ENCODE data around the gene SND1. TPM values are rescaled to one million over a fixed set of nuclear protein-coding genes. Genes with fewer than 3 reads are reported as not detected.
"Not testable (repeated sequence)": the region's sequence is repeated elsewhere in the genome, so short reads cannot be mapped to it uniquely, and the experiment has no call there.

SND1 gene
- polyA plus RNA-seq, 1 donor, result 156 TPM

DNA sequence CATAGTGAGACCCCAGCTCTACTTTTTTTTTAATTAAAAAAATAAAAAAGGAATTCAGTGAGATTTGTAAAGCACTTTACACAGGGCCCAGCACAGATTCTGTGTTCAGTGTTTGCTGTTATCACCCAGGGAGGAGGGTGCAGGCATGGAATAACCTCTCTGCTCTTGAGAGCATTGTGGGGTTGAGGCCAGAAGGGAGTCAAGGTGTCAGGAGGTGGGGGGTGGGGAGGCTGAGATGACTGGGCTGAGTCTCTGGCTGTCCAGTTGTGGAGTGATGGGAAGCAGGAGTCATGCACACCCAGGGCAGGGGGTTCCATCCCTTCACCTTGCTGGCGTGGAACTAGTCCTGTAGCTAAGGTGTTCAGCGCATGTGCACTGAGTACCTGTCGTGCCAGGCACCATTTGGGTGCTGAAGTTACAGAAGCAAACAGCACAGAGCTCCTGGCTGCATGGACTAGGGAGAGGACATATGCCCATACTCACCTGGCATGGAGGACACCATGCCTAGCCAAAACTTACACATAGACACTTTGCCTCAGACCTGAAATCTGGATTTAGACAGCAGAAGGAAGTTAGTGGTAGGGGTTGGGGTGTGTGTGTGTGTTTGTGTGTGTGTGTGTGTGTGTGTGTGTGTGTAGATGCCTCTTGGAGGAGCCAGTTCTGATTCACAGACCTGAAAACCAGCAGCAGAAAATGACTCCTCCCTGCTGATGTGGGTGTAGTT lies 448.4 kb downstream of the SND1 start:
- DNase-seq, result no peak

DNA sequence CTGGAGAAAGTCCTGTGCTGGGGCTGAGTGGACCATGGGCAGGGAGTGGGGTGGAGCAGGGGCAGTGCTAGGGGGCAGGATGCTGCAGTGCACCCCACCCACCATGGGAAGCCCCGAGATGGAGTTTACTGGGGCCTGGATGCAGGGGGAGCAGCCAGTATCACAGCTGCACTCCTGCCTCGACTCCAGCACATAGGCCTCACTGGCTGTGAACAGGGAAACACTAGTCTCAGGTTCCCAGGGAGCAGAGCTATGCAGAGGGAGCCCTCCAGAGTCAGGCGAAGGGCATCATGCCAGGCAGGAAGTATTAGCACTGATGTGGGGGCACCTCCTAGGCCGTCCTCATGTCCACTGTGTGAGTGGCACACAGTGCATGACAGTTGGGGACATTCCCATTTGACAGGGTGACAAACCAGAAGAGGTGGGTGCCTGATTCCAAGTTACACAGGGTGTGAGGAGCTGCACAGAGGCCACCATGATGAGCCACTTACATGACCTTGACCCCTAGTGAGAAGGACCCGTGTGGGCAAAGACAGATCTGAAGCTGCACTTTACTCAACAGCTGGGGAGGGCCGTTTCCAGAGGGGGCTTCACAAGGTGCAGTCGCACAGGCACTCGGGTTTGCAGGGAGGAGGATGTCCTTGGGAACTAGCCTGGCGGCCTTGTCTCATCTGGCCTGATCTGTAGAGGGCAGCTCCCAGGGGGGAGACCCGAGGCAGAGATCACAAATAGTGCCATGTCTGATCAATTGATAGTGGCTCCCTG lies 449.1 kb downstream of the SND1 start:
- DNase-seq, result no peak

GRCh38 chr7:128102490-128103291 lies 450.7 kb downstream of the SND1 start:
- DNase-seq, result no peak

GRCh38 chr7:128103498-128104107 lies 451.6 kb downstream of the SND1 start:
- no peak for DNase-seq

DNA sequence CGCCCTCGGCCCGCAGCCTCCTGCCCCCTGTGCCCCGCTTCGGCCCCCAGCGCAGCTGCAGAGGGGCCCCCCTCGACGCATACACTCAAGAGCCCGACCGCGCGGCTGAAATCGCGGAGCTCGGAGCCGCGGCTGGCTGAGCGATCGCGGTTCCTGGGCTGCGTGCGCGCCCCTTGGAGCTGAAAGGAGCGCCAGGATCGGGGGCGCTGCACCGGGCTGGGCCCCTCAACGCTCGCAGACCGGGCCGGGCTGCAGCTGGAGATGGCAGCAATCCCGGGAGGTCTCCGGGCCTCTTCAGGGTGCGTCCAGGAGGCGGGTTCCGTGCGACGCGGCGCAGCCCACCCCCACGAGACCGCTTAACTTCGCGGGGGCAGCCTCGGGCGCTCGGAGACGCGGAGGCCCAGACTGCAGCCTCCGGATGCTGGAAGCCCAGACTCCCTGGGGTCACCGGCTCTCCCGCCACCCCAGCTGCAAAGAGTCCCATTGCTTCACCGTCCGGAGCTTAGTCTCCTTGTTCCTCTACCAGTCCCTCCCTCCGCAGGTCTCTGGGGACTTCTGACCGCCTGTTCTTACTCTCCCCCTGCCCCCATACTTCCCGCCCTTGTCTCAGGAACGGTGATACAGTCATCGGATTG lies 452.2 kb downstream of the SND1 start:
- no peak for DNase-seq

GRCh38 chr7:128105228-128106022 lies 453.4 kb downstream of the SND1 start:
- DNase-seq, result no peak

DNA sequence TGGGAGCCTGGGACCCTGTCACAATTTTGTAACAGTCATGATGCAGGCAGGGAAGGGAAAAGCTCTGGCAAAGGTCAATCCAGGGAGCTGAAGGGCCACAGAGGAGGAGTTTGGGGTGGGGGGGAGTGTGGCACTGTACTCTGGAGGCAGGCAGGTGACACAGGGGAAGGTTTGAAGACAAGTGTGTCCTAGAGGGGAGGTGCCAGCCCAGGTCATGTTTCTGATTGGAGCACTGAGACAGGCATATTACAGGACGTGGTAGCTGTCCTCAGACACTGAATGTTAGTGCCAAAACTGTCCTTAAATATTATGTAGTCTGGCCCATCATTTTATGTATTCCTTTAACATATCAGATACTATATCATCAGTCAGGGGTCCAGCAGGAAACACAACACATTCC lies 454.8 kb downstream of the SND1 start:
- no peak for DNase-seq

DNA sequence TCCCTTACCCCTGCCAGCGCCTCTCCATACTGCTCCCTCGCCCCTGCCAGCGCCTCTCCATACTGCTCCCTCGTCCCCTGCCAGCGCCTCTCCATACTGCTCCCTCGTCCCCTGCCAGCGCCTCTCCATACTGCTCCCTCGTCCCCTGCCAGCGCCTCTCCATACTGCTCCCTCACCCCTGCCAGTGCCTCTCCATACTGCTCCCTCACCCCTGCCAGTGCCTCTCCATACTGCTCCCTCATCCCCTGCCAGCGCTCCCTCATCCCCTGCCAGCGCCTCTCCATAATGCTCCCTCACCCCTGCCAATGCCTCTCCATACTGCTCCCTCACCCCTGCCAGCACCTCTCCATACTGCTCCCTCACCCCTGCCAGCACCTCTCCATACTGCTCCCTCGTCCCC lies 455.5 kb downstream of the SND1 start:
- DNase-seq, result not testable (repeated sequence)

GRCh38 chr7:128108129-128108528 lies 456.1 kb downstream of the SND1 start:
- no peak for DNase-seq

DNA sequence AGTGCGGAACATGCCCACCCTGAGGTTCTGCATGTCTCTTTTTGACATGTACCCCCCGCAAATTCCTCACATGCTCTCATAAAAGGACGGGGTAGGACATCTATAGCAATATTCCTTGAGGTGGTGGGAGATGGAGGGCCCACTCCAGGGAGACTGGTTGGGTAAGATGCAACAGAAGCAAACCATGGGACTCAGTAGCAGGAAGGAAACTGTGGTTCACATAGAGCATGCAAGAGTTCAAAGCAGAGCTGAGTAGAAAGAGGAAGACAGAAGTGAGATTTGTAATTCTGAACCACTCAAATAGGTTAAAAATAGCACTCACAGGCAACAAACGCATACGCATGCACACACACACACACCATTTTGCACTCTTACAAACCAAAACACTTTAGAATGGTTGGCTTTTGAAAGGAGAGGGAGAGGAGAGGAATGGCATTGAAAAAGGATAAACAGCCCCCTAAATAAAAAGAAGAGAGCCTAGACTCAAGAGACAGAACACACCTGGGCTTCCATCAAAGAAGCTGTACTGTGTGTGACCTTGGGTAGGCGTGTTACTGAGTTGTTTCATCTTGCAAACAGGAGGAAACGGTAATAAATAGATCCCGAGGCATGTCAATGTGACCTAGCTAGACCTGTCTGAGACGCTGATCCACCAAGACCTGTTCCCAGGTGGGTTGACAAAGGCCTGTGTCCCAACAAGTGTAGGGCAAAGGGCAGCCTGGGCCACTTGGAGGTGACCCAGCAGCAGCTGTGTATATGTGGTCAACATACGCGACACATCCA lies 456.8 kb downstream of the SND1 start:
- no peak for DNase-seq

GRCh38 chr7:128109424-128109969 lies 457.5 kb downstream of the SND1 start:
- DNase-seq, result not testable (repeated sequence)

DNA sequence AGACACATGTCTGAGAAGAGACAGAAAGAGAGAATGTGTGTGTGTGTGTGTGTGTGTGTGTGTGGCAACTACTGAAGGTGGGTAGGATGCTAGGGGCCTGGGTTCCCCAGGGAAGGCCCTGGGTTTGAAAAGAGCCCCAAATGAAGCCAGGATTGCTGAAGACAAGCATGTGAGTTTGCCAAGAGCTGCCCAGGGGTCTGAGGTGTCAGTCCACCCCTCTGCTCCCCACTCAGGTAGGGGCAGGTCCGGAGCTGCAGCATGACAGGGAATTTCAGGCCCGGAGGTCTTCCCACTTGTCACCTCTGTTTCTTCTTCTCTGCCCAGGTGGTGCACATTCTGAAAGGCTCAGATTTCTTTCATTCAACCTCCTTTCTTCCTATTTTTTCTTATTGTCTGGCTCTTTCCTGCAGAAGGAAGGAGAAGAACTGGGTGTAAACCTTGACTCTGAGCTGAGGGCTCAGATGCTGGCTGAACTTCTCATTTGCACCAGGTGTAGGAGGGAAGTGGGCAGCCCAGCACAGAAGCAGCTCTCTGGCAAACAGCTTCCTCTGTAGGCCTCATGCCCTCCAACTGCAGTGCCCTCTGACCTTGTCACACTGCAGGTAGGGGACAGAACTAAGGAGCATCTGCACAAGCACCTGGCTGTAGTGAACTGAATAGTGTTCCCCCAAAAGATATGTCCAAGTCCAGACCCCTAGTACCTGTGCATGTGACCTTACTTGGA lies 458.8 kb downstream of the SND1 start:
- no peak for DNase-seq

GRCh38 chr7:128112018-128112780 lies 460.2 kb downstream of the SND1 start:
- no peak for DNase-seq

- no peak for DNase-seq
Observed at GRCh38 chr7:128112781-128113221, 460.8 kb downstream of the SND1 start.

DNA sequence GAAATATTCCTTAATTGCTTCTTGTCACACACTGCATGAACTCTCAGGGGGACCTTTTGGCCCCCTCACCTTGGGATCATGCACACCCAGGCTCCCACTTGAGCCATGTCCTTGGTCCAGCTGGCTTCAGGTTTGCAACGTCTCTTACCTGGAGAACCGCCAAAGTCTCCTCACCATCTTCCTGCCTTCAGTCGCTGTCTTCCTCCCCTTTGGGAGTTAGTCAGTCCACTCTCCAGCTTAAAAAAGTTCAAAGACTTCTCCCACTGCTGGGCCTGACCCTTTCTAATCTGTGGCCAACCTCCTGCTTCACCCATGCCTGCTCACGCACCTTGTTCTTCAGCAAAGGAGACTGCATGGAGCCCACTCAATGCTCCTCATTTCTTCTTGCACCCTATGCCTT lies 461.8 kb downstream of the SND1 start:
- no peak for DNase-seq

- DNase-seq, result no peak
Observed at GRCh38 chr7:128114806-128115205, 462.8 kb downstream of the SND1 start.

DNA sequence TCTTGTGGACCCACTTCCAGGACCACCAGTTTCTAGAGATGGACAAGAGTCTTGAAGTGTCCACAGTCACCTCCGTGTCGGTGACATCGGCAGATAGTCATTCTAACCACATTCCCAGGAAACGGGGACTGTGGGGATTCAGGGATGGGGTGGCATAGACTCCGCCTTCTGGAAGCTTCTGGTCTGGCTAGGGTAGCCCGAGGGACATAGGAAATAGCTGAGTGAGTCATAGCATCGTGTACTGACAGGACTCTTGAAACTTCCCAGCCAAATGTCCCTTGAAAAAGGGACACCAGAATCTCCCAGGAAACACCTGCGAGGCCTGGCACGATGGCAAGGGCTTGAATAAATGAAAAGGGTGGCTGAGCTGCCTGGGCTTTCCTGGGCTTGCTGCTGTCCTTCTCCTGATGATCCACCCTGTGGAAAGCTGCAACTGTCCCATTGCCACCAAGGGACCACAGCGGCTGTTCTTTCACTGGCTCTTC lies 463.4 kb downstream of the SND1 start:
- no peak for DNase-seq

Measured in left kidney (tissue), 2 donors.